ENCODE measurements around the gene TRIP6. TPM values are rescaled to one million over a fixed set of nuclear protein-coding genes. Genes with fewer than 3 reads are reported as not detected.
"Not testable (repeated sequence)": the region's sequence is repeated elsewhere in the genome, so short reads cannot be mapped to it uniquely, and the experiment has no call there.

Gene TRIP6
- total and polyA plus RNA-seq, 2 experiments from 2014 or later, result 50.2 to 60.1 TPM

- Histone ChIP-seq H3K27ac (no peak overlapping the region), H3K27me3 (no peaks in the 10 kb centered on the region), H3K4me1 (ENCODE audit: low read depth) (no peaks in the 10 kb centered on the region), H3K36me3 (no peaks in the 10 kb centered on the region), H3K9me3 (ENCODE audit: low read depth) (no peaks in the 10 kb centered on the region), H3K4me3 (no peak overlapping the region)
- no peak for DNase-seq (ENCODE audit: low read depth in 1 of 2, low spot score in 1 of 2)
- no peak for TF ChIP-seq CTCF (IDR thresholded peaks at IDR 0.05; ENCODE audit: low read depth, low read length)
Observed at GRCh38 chr7:100914879-100915447, 47.8 kb downstream of the TRIP6 start.

- H3K4me3 ChIP-seq; DNase-seq (ENCODE audit: low read depth in 1 of 2, low spot score in 1 of 2); H3K4me1 ChIP-seq (ENCODE audit: low read depth); H3K9me3 ChIP-seq (ENCODE audit: low read depth); H3K27ac ChIP-seq; H3K36me3 ChIP-seq; H3K27me3 ChIP-seq: not testable (repeated sequence)
Observed at GRCh38 chr7:100919335-100919734, 52.1 kb downstream of the TRIP6 start.

- not testable (repeated sequence) for H3K27me3 ChIP-seq; DNase-seq (ENCODE audit: low read depth in 1 of 2, low spot score in 1 of 2); H3K9me3 ChIP-seq (ENCODE audit: low read depth); H3K36me3 ChIP-seq; H3K27ac ChIP-seq; H3K4me1 ChIP-seq (ENCODE audit: low read depth); H3K4me3 ChIP-seq
Observed at GRCh38 chr7:100919779-100920437, 52.7 kb downstream of the TRIP6 start.

- H3K4me3 ChIP-seq, result no peak overlapping the region
- H3K9me3 ChIP-seq (ENCODE audit: low read depth), result no peaks in the 10 kb centered on the region
- DNase-seq (ENCODE audit: low read depth in 1 of 2, low spot score in 1 of 2), result no peak
- H3K27ac ChIP-seq, result no peak overlapping the region
- no peaks in the 10 kb centered on the region for H3K36me3 ChIP-seq
- no peaks in the 10 kb centered on the region for H3K4me1 ChIP-seq (ENCODE audit: low read depth)
- H3K27me3 ChIP-seq, result no peaks in the 10 kb centered on the region
- no peak for TF ChIP-seq CTCF (IDR thresholded peaks at IDR 0.05; ENCODE audit: low read depth, low read length)
Observed at GRCh38 chr7:100921039-100921438, 53.9 kb downstream of the TRIP6 start.

Other genes with a start within 250 kb of the TRIP6 start
- 0.89 and 2.5 TPM in 2 replicates for gene TFR2, start 225.8 kb upstream of the TRIP6 start, total RNA-seq
- 0.39 TPM in 1 of 2 replicates, not detected in the other for gene TFR2, start 225.8 kb upstream of the TRIP6 start, polyA plus RNA-seq
- gene ACTL6B, start 210.9 kb upstream of the TRIP6 start, total RNA-seq, result not detected in 2 replicates
- not detected in 2 replicates for gene ACTL6B, start 210.9 kb upstream of the TRIP6 start, polyA plus RNA-seq
- gene GNB2, start 193.6 kb upstream of the TRIP6 start, total RNA-seq, result 233 and 234 TPM in 2 replicates
- gene GNB2, start 193.6 kb upstream of the TRIP6 start, polyA plus RNA-seq, result 241 and 286 TPM in 2 replicates
- gene GIGYF1, start 173.1 kb upstream of the TRIP6 start, total RNA-seq, result 31.9 and 53.2 TPM in 2 replicates
- gene GIGYF1, start 173.1 kb upstream of the TRIP6 start, polyA plus RNA-seq, result 14.0 and 20.1 TPM in 2 replicates
- 30.6 and 45.7 TPM in 2 replicates for gene POP7, start 161.3 kb upstream of the TRIP6 start, total RNA-seq
- 40.2 and 68.3 TPM in 2 replicates for gene POP7, start 161.3 kb upstream of the TRIP6 start, polyA plus RNA-seq
- gene EPO, start 146.9 kb upstream of the TRIP6 start, total RNA-seq, result 0.60 TPM in 1 of 2 replicates, not detected in the other
- 0.34 and 0.46 TPM in 2 replicates for gene EPO, start 146.9 kb upstream of the TRIP6 start, polyA plus RNA-seq
- not detected in 2 replicates for gene ZAN, start 133.8 kb upstream of the TRIP6 start, total RNA-seq
- gene ZAN, start 133.8 kb upstream of the TRIP6 start, polyA plus RNA-seq, result not detected in 2 replicates
- 48.9 and 53.6 TPM in 2 replicates for gene EPHB4, start 39.9 kb upstream of the TRIP6 start, total RNA-seq
- gene EPHB4, start 39.9 kb upstream of the TRIP6 start, polyA plus RNA-seq, result 29.5 and 33.4 TPM in 2 replicates
- 18.3 and 19.5 TPM in 2 replicates for gene SLC12A9, start 14.7 kb upstream of the TRIP6 start, total RNA-seq
- gene SLC12A9, start 14.7 kb upstream of the TRIP6 start, polyA plus RNA-seq, result 12.5 and 14.6 TPM in 2 replicates
- 78.6 and 83.1 TPM in 2 replicates for gene SRRT, start 7.7 kb downstream of the TRIP6 start, total RNA-seq
- 111 and 148 TPM in 2 replicates for gene SRRT, start 7.7 kb downstream of the TRIP6 start, polyA plus RNA-seq
- gene UFSP1, start 22.3 kb downstream of the TRIP6 start, total RNA-seq, result 16.0 and 19.0 TPM in 2 replicates
- 3.9 and 9.9 TPM in 2 replicates for gene UFSP1, start 22.3 kb downstream of the TRIP6 start, polyA plus RNA-seq
- gene ACHE, start 28.5 kb downstream of the TRIP6 start, total RNA-seq, result 25.6 TPM in 2 replicates
- 42.0 and 42.7 TPM in 2 replicates for gene ACHE, start 28.5 kb downstream of the TRIP6 start, polyA plus RNA-seq
- not detected in 2 replicates for gene MUC3A, start 82.1 kb downstream of the TRIP6 start, total RNA-seq
- 0.29 TPM in 1 of 2 replicates, not detected in the other for gene MUC3A, start 82.1 kb downstream of the TRIP6 start, polyA plus RNA-seq
- 2.4 TPM in 1 of 2 replicates, not detected in the other for gene MUC12, start 102.2 kb downstream of the TRIP6 start, total RNA-seq
- gene MUC12, start 102.2 kb downstream of the TRIP6 start, polyA plus RNA-seq, result not detected in 2 replicates
- not detected in 2 replicates for gene MUC17, start 152.7 kb downstream of the TRIP6 start, total RNA-seq
- not detected in 2 replicates for gene MUC17, start 152.7 kb downstream of the TRIP6 start, polyA plus RNA-seq
- 5.7 and 12.9 TPM in 2 replicates for gene TRIM56, start 218.1 kb downstream of the TRIP6 start, total RNA-seq
- gene TRIM56, start 218.1 kb downstream of the TRIP6 start, polyA plus RNA-seq, result 11.6 and 18.5 TPM in 2 replicates

Measured in cardiac muscle cell (in vitro differentiated cells and primary cell).